Neuronal stem cell (in vitro differentiated cells): ENCODE measurements around the gene EFCAB11.

Experiments
- DNase-seq: peaks from one replicate; pipeline ENCODE4 v3.0.0-alpha.2; 2013; ENCODE audit warnings: low spot score
- H2AFZ ChIP-seq: one replicate; pipeline ENCODE4 v1.6.1; 2013; ENCODE audit warnings: mild to moderate bottlenecking, low read length, inconsistent platforms
- H2AK5ac ChIP-seq: 2 replicates; pipeline ENCODE4 v1.6.1; 2013; ENCODE audit warnings: low read depth, mild to moderate bottlenecking, inconsistent platforms, low read length, moderate library complexity, mixed read lengths
- H2BK120ac ChIP-seq: 2 replicates; pipeline ENCODE4 v1.6.1; 2013; ENCODE audit warnings: low read depth, mild to moderate bottlenecking, inconsistent platforms, low read length, moderate library complexity, mixed read lengths
- H2BK12ac ChIP-seq: one replicate; pipeline ENCODE4 v1.6.1; 2013; ENCODE audit warnings: low read length, inconsistent platforms
- H2BK15ac ChIP-seq: 2 replicates; pipeline ENCODE4 v1.6.1; 2013; ENCODE audit warnings: mild to moderate bottlenecking, low read length, inconsistent platforms, mixed read lengths
- H2BK5ac ChIP-seq: one replicate; pipeline ENCODE4 v1.6.1; 2013; ENCODE audit warnings: inconsistent platforms, mild to moderate bottlenecking, low read length, moderate library complexity
- H3K14ac ChIP-seq: one replicate; pipeline ENCODE4 v1.6.1; 2013; ENCODE audit warnings: low read length, inconsistent platforms
- H3K18ac ChIP-seq: 2 replicates; pipeline ENCODE4 v1.6.1; 2013; ENCODE audit warnings: low read length, inconsistent platforms
- H3K23ac ChIP-seq: 2 replicates; pipeline ENCODE4 v1.6.1; 2013; ENCODE audit warnings: low read depth, mild to moderate bottlenecking, mixed read lengths, low read length, inconsistent platforms; ENCODE audit not compliant: poor library complexity
- H3K27ac ChIP-seq: replicated peaks from 3 replicates; pipeline ENCODE4 v1.5.1; 2013; ENCODE audit warnings: low read length, inconsistent platforms
- H3K27me3 ChIP-seq, 3 experiments: 2 replicates each; pipeline ENCODE4 v1.6.1; 2013; ENCODE audit warnings: low read length in 3 of 3, mild to moderate bottlenecking in 2 of 3, inconsistent platforms in 1 of 3, low read depth in 1 of 3, mixed read lengths in 1 of 3, moderate library complexity in 1 of 3; ENCODE audit not compliant: control insufficient read depth in 3 of 3, insufficient read depth in 3 of 3
- H3K36me3 ChIP-seq, 2 donors: replicated peaks in 1 of 2; 2 replicates each; pipeline ENCODE4 v1.6.1; 2013; ENCODE audit warnings: low read length in 2 of 2; ENCODE audit not compliant: control insufficient read depth in 2 of 2, insufficient read depth in 2 of 2
- H3K4ac ChIP-seq: 2 replicates; pipeline ENCODE4 v1.6.1; 2013; ENCODE audit warnings: inconsistent platforms, mild to moderate bottlenecking, low read length, moderate library complexity
- H3K4me1 ChIP-seq, 2 donors: 1 replicate in 1 of 2; 2 replicates in 1 of 2; pipeline ENCODE4 v1.6.1; 2013; ENCODE audit warnings: low read length in 2 of 2, low read depth in 1 of 2; ENCODE audit not compliant: control insufficient read depth in 2 of 2, insufficient read depth in 1 of 2
- H3K4me2 ChIP-seq: one replicate; pipeline ENCODE4 v1.6.1; 2013; ENCODE audit warnings: mild to moderate bottlenecking, low read length, inconsistent platforms; ENCODE audit not compliant: insufficient read depth, poor library complexity, severe bottlenecking
- H3K4me3 ChIP-seq, 2 donors: 2 replicates each; pipeline ENCODE4 v1.5.1; 2013; ENCODE audit warnings: low read length in 2 of 2, mild to moderate bottlenecking in 2 of 2, inconsistent platforms in 1 of 2, moderate library complexity in 1 of 2
- H3K79me1 ChIP-seq: one replicate; pipeline ENCODE4 v1.6.1; 2013; ENCODE audit warnings: low read depth, mild to moderate bottlenecking, inconsistent platforms, low read length, moderate library complexity
- H3K9ac ChIP-seq: one replicate; pipeline ENCODE4 v1.6.1; 2013; ENCODE audit warnings: mild to moderate bottlenecking, low read depth, low read length, inconsistent platforms; ENCODE audit not compliant: poor library complexity
- H3K9me3 ChIP-seq, 2 donors: replicated peaks in 1 of 2; 2 replicates each; pipeline versions ENCODE3 to v1.6.1; 2013; ENCODE audit warnings: low read length in 2 of 2, mild to moderate bottlenecking in 2 of 2, inconsistent platforms in 1 of 2, low read depth in 1 of 2, mixed read lengths in 1 of 2, moderate library complexity in 1 of 2; ENCODE audit not compliant: control insufficient read depth in 2 of 2, insufficient read depth in 1 of 2
- H4K8ac ChIP-seq: one replicate; pipeline ENCODE4 v1.6.1; 2013; ENCODE audit warnings: low read depth, mild to moderate bottlenecking, inconsistent platforms, low read length, moderate library complexity
- H4K91ac ChIP-seq: one replicate; pipeline ENCODE4 v1.6.1; 2013; ENCODE audit warnings: low read length, low read depth, mild to moderate bottlenecking, inconsistent platforms; ENCODE audit not compliant: poor library complexity
- WGBS, 2 donors: extraction: QIAGEN DNeasy Blood & Tissue Kit; methylation state at CpG; one replicate each; pipeline ENCODE4 v1.1.7; 2013; ENCODE audit warnings: missing lambda C conversion rate in 2 of 2, mixed read lengths in 1 of 2; ENCODE audit not compliant: insufficient read length in 2 of 2, insufficient replicate concordance in 1 of 2; ENCODE audit errors: extremely low coverage in 2 of 2; 5-methylcytosine and 5-hydroxymethylcytosine counted together

EFCAB11 gene

DNA sequence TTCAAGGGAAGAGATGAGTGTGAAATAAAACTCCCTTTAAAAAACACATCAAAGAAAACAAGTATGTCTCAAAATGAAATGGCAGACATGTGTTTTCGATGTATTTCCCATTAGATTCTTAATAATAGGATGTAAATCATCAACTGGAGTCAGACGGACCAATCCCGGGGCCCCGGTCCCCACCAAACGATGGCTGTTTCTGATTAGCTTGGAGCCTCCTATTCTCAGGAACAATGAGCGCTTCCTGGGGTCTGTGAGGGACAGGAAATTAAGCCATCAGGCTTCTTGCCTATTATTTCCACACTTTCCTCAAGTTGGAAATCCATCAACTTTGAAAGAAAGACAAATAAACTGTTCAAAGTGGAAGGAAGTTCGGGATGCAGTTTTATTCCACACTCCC lies 179.4 kb downstream of the EFCAB11 start:
- H2AFZ ChIP-seq: no peak overlapping the region
- no peak overlapping the region for H2BK15ac ChIP-seq
- H3K18ac ChIP-seq: no peak overlapping the region
- no peak overlapping the region for H3K14ac ChIP-seq
- no peak overlapping the region for H3K23ac ChIP-seq
- no peak overlapping the region for H2BK12ac ChIP-seq
- H4K8ac ChIP-seq: no peak overlapping the region
- DNase-seq: no peak
- H2BK120ac ChIP-seq: no peak overlapping the region
- no peak overlapping the region for H2BK5ac ChIP-seq
- WGBS, 2 donors: no CpG with 5 or more reads among the region's 7 CpGs
- H3K4me1 ChIP-seq: peaks cover 0 to 7% of the 10 kb centered on the region in 2 donors
- H3K9ac ChIP-seq: no peak overlapping the region
- no peaks in the 10 kb centered on the region for H3K36me3 ChIP-seq
- H3K79me1 ChIP-seq: no peaks in the 10 kb centered on the region
- H3K9me3 ChIP-seq: no peaks in the 10 kb centered on the region
- no peak overlapping the region for H3K4me2 ChIP-seq
- no peak overlapping the region for H3K4me3 ChIP-seq
- H3K4ac ChIP-seq: no peak overlapping the region
- H2AK5ac ChIP-seq: no peak overlapping the region
- no peaks in the 10 kb centered on the region for H3K27me3 ChIP-seq
- H3K27ac ChIP-seq: no peak overlapping the region
- no peak overlapping the region for H4K91ac ChIP-seq

DNA sequence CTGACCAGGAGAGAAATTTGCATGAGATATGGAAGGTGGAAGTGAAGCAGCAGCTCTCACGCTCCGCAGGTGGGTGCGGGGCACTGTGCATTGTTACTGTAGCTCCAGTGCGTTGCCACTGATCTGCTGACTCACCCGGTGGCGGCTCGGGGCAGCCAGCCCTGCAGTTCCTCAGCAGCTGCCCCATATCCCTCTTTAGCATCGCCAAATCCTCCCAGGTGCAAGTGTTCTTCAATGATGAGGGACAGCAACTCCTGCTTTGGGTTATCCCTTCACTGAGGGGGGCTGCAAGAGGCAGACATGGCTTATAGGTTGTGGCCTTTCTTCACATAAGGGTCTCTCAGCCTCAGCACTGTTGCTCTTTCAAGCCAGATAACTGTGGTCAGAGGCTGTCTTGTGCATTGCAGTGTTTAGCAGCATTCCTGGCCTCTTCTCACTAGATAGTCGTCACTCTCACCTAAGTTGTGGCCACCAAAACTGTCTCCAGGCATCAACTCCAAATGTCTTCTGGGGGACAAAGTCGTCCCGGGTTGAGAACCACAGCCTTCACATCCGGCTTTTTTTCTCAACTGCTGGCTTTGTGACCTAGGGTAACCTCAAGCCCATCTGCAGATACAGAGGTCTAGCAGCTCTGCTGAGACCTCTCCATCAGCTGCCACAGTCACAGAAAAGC lies 180.8 kb downstream of the EFCAB11 start:
- peaks cover 0 to 7% of the 10 kb centered on the region in 2 donors for H3K4me1 ChIP-seq
- H3K27me3 ChIP-seq: no peaks in the 10 kb centered on the region
- H3K23ac ChIP-seq: no peak overlapping the region
- no peak overlapping the region for H3K27ac ChIP-seq
- H3K9me3 ChIP-seq: no peaks in the 10 kb centered on the region
- peak overlapping the region; percentile 12 for H2AFZ ChIP-seq
- H3K18ac ChIP-seq: peak overlapping the region; percentile 8
- H3K4me2 ChIP-seq: no peak overlapping the region
- H3K36me3 ChIP-seq: no peaks in the 10 kb centered on the region
- H3K4me3 ChIP-seq: no peak overlapping the region
- H3K79me1 ChIP-seq: no peaks in the 10 kb centered on the region
- no peak overlapping the region for H2BK120ac ChIP-seq
- no peak overlapping the region for H2BK12ac ChIP-seq
- H2BK5ac ChIP-seq: no peak overlapping the region
- no peak overlapping the region for H3K4ac ChIP-seq
- no peak overlapping the region for H2BK15ac ChIP-seq
- no peak overlapping the region for H4K8ac ChIP-seq
- H2AK5ac ChIP-seq: no peak overlapping the region
- WGBS, 2 donors: no CpG with 5 or more reads among the region's 12 CpGs
- peak overlapping the region; percentile 1 for H3K14ac ChIP-seq
- H3K9ac ChIP-seq: no peak overlapping the region
- no peak for DNase-seq
- no peak overlapping the region for H4K91ac ChIP-seq

DNA sequence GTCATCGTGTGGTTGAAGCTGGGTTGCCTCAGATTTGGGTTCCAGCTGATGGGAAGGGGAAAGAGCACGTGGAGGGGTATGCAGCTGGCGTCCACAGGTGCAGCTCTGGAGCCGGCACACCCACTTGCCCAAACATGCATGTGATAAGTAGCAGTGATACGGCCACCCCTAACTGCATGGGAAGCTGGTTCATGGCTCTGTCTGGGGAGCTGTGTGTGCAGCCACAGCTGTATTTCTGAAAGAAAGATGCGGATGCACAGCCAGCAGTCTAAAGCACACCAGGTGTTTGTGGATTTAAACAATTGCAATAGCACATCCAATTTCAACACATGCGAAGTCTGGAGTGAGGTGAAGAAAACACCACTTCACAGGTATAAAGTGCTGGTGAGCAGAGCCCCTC lies 181.4 kb downstream of the EFCAB11 start:
- no peak overlapping the region for H3K14ac ChIP-seq
- no peak overlapping the region for H2BK5ac ChIP-seq
- no peak for DNase-seq
- H3K18ac ChIP-seq: peak overlapping the region; percentile 52
- no peak overlapping the region for H3K4ac ChIP-seq
- H3K36me3 ChIP-seq: no peaks in the 10 kb centered on the region
- no peak overlapping the region for H3K9ac ChIP-seq
- H3K4me2 ChIP-seq: no peak overlapping the region
- H3K4me1 ChIP-seq: peaks cover 0 to 7% of the 10 kb centered on the region in 2 donors
- no peaks in the 10 kb centered on the region for H3K79me1 ChIP-seq
- H3K4me3 ChIP-seq: no peak overlapping the region
- H3K27me3 ChIP-seq: no peaks in the 10 kb centered on the region
- no peak overlapping the region for H2BK12ac ChIP-seq
- peak overlapping the region; percentile 12 for H2AFZ ChIP-seq
- H4K8ac ChIP-seq: no peak overlapping the region
- no peak overlapping the region for H2BK15ac ChIP-seq
- no peaks in the 10 kb centered on the region for H3K9me3 ChIP-seq
- WGBS, 2 donors: no CpG with 5 or more reads among the region's 7 CpGs
- no peak overlapping the region for H3K27ac ChIP-seq
- H4K91ac ChIP-seq: no peak overlapping the region
- no peak overlapping the region for H3K23ac ChIP-seq
- H2AK5ac ChIP-seq: no peak overlapping the region
- H2BK120ac ChIP-seq: no peak overlapping the region

DNA sequence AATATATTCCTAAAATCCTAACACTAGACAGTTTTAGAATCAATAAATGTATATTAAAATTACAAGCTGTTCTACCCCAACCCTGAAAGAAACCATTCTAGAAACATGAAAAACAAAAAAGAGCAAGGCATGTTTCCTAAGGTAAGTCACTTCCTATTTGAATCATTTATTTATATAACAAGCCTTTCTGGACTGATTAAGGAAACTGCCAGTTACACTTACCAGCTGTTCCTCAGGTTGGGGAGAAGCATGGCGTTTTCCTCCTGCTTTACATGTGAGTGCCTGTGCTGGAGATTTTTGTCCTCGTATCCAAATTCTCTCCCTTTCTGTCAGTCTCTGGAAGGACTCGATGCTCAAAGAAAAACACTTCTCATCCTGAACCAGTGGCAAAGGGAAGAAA lies 183.3 kb downstream of the EFCAB11 start:
- H3K27ac ChIP-seq: no peak overlapping the region
- H3K4me2 ChIP-seq: no peak overlapping the region
- no peak overlapping the region for H4K8ac ChIP-seq
- H4K91ac ChIP-seq: no peak overlapping the region
- no peak overlapping the region for H3K9ac ChIP-seq
- H3K79me1 ChIP-seq: no peaks in the 10 kb centered on the region
- no peak overlapping the region for H2BK120ac ChIP-seq
- no peak overlapping the region for H3K23ac ChIP-seq
- no peaks in the 10 kb centered on the region for H3K36me3 ChIP-seq
- no peak overlapping the region for H3K18ac ChIP-seq
- WGBS, 2 donors: no CpG with 5 or more reads among the region's 3 CpGs
- peaks cover 0 to 7% of the 10 kb centered on the region in 2 donors for H3K4me1 ChIP-seq
- no peak overlapping the region for H3K4ac ChIP-seq
- no peak overlapping the region for H2BK15ac ChIP-seq
- no peak overlapping the region for H2BK12ac ChIP-seq
- H2AFZ ChIP-seq: no peak overlapping the region
- H3K9me3 ChIP-seq: no peaks in the 10 kb centered on the region
- no peaks in the 10 kb centered on the region for H3K27me3 ChIP-seq
- H3K14ac ChIP-seq: no peak overlapping the region
- no peak for DNase-seq
- no peak overlapping the region for H2AK5ac ChIP-seq
- no peak overlapping the region for H2BK5ac ChIP-seq
- H3K4me3 ChIP-seq: no peak overlapping the region
